GM18511 (cell line): Measurements from ENCODE around the gene PIK3R4.

Experiments
- ATAC-seq: cut with Tn5 transposase; IDR thresholded peaks from one replicate; pipeline ENCODE4 v1.9.1; 2021; ENCODE audit warnings: mild to moderate bottlenecking, moderate library complexity; ENCODE audit not compliant: unreplicated experiment

The PIK3R4 gene

DNA sequence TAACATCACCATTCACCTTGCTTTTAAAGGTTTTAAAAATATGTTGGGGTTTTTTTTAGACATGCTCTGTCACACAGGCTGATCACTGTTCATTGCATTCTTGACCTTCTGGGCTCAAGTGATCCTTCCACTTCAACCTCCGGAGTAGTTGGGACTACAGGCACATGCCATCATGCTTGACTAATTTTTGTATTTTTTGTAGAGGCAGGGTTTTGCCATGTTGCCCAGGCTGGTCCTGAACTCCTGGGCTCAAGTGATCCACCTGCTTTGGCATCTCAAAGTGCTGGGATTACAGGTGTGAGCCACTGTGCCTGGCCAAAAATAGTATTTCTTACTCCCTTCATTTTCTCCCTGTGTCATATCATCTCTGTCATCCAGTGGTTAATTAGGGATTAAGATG lies 101.4 kb downstream of the PIK3R4 start:
- no peak for ATAC-seq

DNA sequence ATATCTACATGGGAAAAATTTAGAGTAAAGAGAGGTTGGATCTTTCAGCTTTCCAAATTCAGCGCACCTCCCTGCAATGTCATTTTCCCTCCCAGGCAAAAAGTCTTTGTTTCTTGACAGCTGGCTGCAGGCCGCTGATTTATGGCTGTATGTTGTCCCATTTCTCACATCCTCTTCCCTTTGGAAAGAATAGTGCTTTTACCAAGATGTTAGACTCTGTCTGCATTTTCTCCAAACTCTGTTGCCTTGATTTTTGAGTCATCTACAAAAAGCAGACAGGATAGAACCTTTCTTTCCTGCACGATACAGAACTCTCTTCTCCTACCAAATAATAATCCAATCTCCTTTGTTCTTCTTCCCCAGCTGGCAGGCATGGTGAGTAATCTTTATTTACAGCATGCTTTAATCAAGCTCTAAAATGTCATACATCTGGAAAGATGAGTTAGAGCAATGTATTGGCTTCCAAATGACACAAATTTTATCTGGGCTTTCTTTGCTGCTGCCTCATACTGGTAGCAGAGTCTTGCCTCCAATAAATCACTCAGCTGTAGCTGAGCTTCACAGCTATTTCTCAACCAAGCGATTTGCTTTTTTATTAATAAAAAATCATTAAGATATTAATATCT lies 101.9 kb downstream of the PIK3R4 start:
- ATAC-seq: no peak

DNA sequence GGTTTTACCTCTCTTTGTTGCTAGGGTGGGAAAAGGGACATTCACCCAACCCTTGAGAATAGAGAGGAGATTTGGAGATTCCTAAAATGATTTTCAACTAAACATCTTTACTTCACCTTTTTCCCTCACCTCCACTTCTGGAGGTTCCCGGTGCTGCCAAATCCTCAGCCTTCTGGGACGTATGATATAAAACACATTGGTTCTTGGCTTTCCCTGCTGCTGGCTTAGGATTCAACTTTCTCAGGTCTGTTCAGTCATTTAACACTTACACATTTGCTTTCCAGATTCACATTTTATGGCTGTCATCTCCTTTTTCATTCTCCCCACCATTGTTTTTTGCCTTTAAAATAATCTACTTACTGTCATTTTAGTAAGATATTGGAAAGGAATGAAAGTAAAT lies 106.6 kb downstream of the PIK3R4 start:
- ATAC-seq: no peak

DNA sequence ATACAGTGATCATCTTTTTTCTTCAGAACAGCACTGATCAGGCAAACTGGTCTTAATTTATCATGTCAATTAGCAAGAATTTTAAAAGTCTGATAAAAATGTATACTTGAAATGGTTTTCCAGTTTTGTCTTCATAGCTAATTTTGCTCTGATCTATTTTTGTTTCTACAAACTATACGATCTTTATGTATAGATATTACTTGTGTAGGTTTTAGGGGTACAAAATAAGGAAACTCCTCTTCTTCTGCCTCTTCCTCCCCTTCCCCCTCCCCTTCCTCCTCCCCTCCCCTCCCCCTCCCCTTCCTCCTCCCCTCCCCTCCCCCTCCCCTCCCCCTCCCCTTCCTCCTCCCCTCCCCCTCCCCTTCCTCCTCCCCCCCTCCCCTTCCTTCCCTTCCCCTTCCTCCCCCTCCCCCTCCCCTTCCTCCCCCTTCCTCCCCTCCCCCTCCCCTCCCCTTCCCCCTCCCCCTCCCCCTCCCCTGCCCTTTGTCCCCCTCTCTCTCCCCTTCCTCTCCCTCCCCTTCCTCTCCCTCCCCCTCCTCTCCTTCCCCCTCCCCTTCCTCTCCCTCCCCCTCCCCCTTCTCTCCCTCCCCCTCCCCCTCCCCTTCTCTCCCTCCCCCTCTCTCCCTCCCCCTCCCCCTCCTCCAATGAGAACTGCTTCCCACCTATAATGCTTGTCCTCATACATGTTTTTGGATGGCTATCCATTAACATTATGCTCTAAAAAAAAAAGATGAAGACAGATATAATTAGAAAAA lies 110.0 kb downstream of the PIK3R4 start:
- no peak for ATAC-seq

DNA sequence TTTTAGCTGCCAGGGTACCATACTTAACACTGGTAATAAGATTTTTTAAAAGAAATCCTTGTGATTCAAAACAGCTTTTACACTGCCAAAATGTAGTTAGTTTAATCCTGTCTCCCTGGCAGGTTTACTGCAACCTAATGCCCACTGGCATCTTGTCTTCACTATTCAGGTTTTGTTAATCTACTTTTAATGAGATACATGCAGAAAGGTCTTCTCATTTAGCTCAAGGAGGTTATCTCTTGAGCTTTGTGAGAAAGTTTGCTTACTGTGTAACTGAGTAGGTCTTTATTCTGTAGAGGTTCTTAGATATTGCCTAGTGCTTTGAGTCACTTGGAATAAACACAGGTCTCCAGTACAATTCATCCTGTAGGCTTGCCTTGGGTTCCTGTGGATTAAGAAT lies 110.7 kb downstream of the PIK3R4 start:
- ATAC-seq: no peak

DNA sequence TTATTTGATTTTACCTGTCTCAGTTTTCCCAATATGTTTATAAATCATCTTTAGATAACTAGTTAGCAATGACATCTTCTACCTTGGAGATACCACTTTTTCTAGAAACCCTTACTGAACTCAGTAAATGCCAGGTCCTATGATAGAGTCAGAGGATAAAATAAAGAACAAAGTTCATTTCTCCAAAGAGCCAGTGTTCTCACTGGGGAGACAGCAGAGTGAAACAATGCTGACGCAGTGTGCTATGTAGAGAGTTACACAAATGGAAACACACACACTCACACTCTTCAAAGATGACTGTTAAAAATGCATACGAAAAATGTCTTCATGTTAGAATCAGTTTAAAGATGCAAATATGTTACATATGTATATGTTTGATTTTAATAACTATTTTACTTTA lies 111.3 kb downstream of the PIK3R4 start:
- no peak for ATAC-seq
